KMS-11 (cell line): ENCODE results near the gene SFT2D2.

Source experiments
- H2AFZ ChIP-seq: fragments of 200-600 bp; sonication (generic); 2 replicates; pipeline ENCODE4 v1.6.1; 2016; ENCODE audit warnings: antibody characterized with exemption, mixed run types, low read depth
- H3K27ac ChIP-seq: fragments of 200-600 bp; sonication (generic); 2 replicates; pipeline ENCODE4 v1.6.1; 2016; ENCODE audit warnings: mild to moderate bottlenecking, mixed run types
- H3K27me3 ChIP-seq: fragments of 200-600 bp; sonication (generic); 2 replicates; pipeline ENCODE4 v1.6.1; 2017; ENCODE audit warnings: mild to moderate bottlenecking, low read depth, mixed run types, moderate library complexity; ENCODE audit not compliant: insufficient read depth
- H3K36me3 ChIP-seq: fragments of 200-600 bp; sonication (generic); 2 replicates; pipeline ENCODE4 v1.6.1; 2017; ENCODE audit warnings: mild to moderate bottlenecking, mixed run types; ENCODE audit not compliant: insufficient read depth
- H3K4me1 ChIP-seq: fragments of 200-600 bp; sonication (generic); 2 replicates; pipeline ENCODE4 v1.6.1; 2016; ENCODE audit warnings: mild to moderate bottlenecking, low read depth, mixed run types; ENCODE audit not compliant: poor library complexity, severe bottlenecking
- H3K4me2 ChIP-seq: fragments of 200-600 bp; sonication (generic); 2 replicates; pipeline ENCODE4 v1.7.0; 2016; ENCODE audit warnings: mild to moderate bottlenecking, mixed run types
- H3K4me3 ChIP-seq: fragments of 200-600 bp; sonication (generic); IDR thresholded peaks from 2 replicates; pipeline ENCODE4 v1.6.1; 2017; ENCODE audit warnings: low read depth, low read length, mixed read lengths; ENCODE audit not compliant: insufficient read depth
- H3K79me2 ChIP-seq: fragments of 200-600 bp; sonication (generic); 2 replicates; pipeline ENCODE4 v1.6.1; 2016; ENCODE audit warnings: low read depth, mixed run types; ENCODE audit not compliant: insufficient read depth
- H3K9ac ChIP-seq: fragments of 200-600 bp; sonication (generic); 2 replicates; pipeline ENCODE4 v1.6.1; 2016; ENCODE audit warnings: mild to moderate bottlenecking, mixed run types
- H4K20me1 ChIP-seq: fragments of 200-600 bp; sonication (generic); 2 replicates; pipeline ENCODE4 v1.6.1; 2016; ENCODE audit warnings: mild to moderate bottlenecking, mixed run types; ENCODE audit not compliant: insufficient read depth
- TF ChIP-seq, protein P1 (sequence below): fragments of 200-600 bp; sonication (generic); conservative IDR thresholded peaks from 2 replicates; pipeline ENCODE4 v1.6.1; 2017; ENCODE audit warnings: low read depth, mild to moderate bottlenecking, antibody characterized with exemption, low read length, moderate library complexity, mixed read lengths

The SFT2D2 gene

DNA sequence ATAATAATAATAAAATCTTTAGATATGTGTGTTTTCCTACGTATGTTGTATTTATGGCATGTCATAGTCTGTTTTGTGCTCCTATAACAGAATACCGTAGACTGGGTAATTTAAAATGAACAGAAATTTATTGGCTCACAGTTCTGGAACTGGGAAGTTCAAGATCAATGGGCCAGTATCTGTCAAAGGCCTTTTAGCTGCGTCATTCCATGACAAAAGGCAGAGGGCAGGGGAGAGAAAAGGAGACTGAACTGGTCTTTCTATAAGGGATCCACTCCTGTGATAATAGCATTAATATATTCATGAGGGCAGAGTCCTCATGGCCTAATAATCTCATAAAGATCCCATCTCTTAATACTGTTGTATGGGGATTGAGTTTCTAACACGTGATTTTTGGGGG is 7.1 kb upstream of the SFT2D2 start:
- no peaks in the 10 kb centered on the region for H3K79me2 ChIP-seq
- H3K27ac ChIP-seq: no peak overlapping the region
- H2AFZ ChIP-seq: no peak overlapping the region
- no peak overlapping the region for H3K4me3 ChIP-seq
- H3K27me3 ChIP-seq: no peaks in the 10 kb centered on the region
- H3K4me2 ChIP-seq: no peak overlapping the region
- no peaks in the 10 kb centered on the region for H3K36me3 ChIP-seq
- H4K20me1 ChIP-seq: no peaks in the 10 kb centered on the region
- TF ChIP-seq, protein P1, sequence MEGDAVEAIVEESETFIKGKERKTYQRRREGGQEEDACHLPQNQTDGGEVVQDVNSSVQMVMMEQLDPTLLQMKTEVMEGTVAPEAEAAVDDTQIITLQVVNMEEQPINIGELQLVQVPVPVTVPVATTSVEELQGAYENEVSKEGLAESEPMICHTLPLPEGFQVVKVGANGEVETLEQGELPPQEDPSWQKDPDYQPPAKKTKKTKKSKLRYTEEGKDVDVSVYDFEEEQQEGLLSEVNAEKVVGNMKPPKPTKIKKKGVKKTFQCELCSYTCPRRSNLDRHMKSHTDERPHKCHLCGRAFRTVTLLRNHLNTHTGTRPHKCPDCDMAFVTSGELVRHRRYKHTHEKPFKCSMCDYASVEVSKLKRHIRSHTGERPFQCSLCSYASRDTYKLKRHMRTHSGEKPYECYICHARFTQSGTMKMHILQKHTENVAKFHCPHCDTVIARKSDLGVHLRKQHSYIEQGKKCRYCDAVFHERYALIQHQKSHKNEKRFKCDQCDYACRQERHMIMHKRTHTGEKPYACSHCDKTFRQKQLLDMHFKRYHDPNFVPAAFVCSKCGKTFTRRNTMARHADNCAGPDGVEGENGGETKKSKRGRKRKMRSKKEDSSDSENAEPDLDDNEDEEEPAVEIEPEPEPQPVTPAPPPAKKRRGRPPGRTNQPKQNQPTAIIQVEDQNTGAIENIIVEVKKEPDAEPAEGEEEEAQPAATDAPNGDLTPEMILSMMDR: no peak
- H3K4me1 ChIP-seq: no peaks in the 10 kb centered on the region
- H3K9ac ChIP-seq: no peak overlapping the region

DNA sequence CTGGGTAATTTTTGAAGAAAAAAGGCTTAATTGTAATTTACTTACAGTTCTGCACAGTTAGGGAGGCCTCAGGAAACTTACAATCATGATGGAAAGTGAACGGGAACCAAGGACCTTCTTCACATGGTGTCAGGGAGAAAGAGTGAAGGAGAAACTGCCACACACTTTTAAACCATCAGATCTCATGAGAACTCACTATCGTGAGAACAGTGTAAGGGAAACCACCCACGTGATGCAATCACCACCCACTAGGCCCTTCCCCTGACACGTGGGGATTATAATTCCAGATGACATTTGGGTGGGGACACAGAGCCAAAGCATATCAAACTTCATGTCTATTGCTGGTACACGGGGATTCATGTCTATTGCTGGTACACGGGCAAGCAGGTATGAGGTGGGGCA is 5.3 kb upstream of the SFT2D2 start:
- Histone ChIP-seq H3K4me1 (peaks cover 16% of the 10 kb centered on the region), H4K20me1 (no peaks in the 10 kb centered on the region), H3K4me2 (no peak overlapping the region), H3K4me3 (no peak overlapping the region), H3K27me3 (no peaks in the 10 kb centered on the region), H2AFZ (no peak overlapping the region), H3K36me3 (no peaks in the 10 kb centered on the region), H3K9ac (no peak overlapping the region), H3K27ac (no peak overlapping the region), H3K79me2 (no peaks in the 10 kb centered on the region)
- TF ChIP-seq, protein P1: no peak

DNA sequence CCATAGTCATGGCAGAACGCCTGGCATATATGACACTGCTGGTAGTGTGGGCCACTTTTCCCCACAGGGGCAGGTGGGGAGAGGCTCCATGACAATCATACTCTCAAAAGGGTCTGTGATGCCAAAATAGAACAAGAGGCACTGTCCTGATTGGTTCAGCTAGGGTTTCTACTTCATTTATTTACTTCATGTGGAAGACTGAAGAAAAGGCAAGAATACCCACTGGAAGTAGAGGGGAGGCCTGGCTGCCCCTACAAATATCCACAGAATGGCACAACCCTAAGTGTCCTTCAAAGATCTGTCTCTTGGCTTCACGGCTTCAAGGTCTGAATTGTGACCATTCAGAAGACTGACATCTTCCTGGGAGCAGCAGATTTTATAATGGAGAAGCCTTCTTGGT is 4.5 kb upstream of the SFT2D2 start:
- Histone ChIP-seq H3K4me1 (peaks cover 16% of the 10 kb centered on the region), H3K27me3 (no peaks in the 10 kb centered on the region), H3K36me3 (no peaks in the 10 kb centered on the region), H3K9ac (no peak overlapping the region), H4K20me1 (no peaks in the 10 kb centered on the region), H3K4me2 (no peak overlapping the region), H3K4me3 (no peak overlapping the region), H2AFZ (no peak overlapping the region), H3K27ac (no peak overlapping the region), H3K79me2 (peaks cover 3% of the 10 kb centered on the region; the same call in 1 of the 2 replicates)
- TF ChIP-seq, protein P1: no peak

DNA sequence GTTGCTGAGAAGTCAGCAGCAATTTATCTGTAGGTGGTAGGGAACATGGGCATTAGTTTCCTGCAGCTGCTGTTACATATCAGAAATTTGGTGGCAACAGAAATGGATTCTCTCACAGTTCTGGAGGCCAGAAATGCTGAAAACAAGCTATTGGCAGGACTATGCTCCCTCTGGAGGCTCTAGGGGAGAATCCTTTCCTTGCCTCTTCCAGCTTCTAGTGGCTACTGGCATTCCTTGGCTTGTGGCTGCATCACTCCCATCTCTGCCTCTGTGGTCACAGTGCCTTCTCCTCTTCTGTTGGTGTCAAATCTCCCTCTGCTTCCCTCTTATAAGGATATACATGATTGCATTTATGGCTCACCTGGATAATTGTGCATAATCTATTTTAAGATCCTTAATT is 2.5 kb upstream of the SFT2D2 start:
- TF ChIP-seq, protein P1: no peak
- Histone ChIP-seq H3K36me3 (no peaks in the 10 kb centered on the region), H3K4me1 (peaks cover 33% of the 10 kb centered on the region), H3K27me3 (no peaks in the 10 kb centered on the region), H3K9ac (no peak overlapping the region), H3K27ac (no peak overlapping the region), H3K4me2 (no peak overlapping the region), H4K20me1 (peaks cover 8% of the 10 kb centered on the region; the same call in 1 of the 2 replicates), H2AFZ (no peak overlapping the region), H3K4me3 (no peak overlapping the region), H3K79me2 (peaks cover 23% of the 10 kb centered on the region)
